K562 (cell line): ENCODE measurements around the gene PAEP. TPM values are rescaled to one million over a fixed set of nuclear protein-coding genes. Genes with fewer than 3 reads are reported as not detected.
A peak's percentile ranks its signal among the peaks of the same experiment; 100 is the strongest.

Experiments
- EP300 ChIP-seq: IDR thresholded peaks from 2 replicates; pipeline ENCODE4 v1.6.1; 2012; ENCODE audit warnings: low read length, improper control_type of control experiment
- JUN ChIP-seq, 2 experiments: sonication (generic) in 1 of 2; formaldehyde crosslinking in 1 of 2; IDR thresholded peaks; 2 replicates each; pipeline versions ENCODE4 v1.6.1 to v1.8.0; 2012 to 2022; ENCODE audit warnings: borderline replicate concordance in 2 of 2, mild to moderate bottlenecking in 2 of 2, improper control_type of control experiment in 1 of 2, low read depth in 1 of 2, low read length in 1 of 2, missing genetic modification reagents in 1 of 2
- JUND ChIP-seq, 2 experiments: IDR thresholded peaks; 2 replicates in 1 of 2; 3 replicates in 1 of 2; pipeline ENCODE4 v1.6.1; 2011; ENCODE audit warnings: borderline replicate concordance in 2 of 2, low read depth in 2 of 2, low read length in 2 of 2, improper control_type of control experiment in 1 of 2, missing biosample characterization in 1 of 2, missing genetic modification characterization in 1 of 2, missing genetic modification reagents in 1 of 2
- MAX ChIP-seq: sonication (generic); formaldehyde crosslinking; IDR thresholded peaks from 2 replicates; pipeline ENCODE4 v1.9.0; 2022; ENCODE audit warnings: mild to moderate bottlenecking, missing genetic modification reagents
- MEF2A ChIP-seq: IDR thresholded peaks from 2 replicates; pipeline ENCODE4 v1.6.1; 2011; ENCODE audit warnings: low read depth, mild to moderate bottlenecking, low read length, moderate library complexity; ENCODE audit not compliant: control insufficient read depth
- MTA3 ChIP-seq: fragments of 450-650 bp; formaldehyde crosslinking; IDR thresholded peaks from 2 replicates; pipeline ENCODE4 v1.6.1; 2017; ENCODE audit warnings: mild to moderate bottlenecking, borderline replicate concordance
- RCOR1 ChIP-seq, 2 experiments: IDR thresholded peaks; 2 replicates each; pipeline ENCODE4 v1.6.1; 2012; ENCODE audit warnings: low read depth in 2 of 2, low read length in 2 of 2, borderline replicate concordance in 1 of 2, improper control_type of control experiment in 1 of 2
- RHOXF2B ChIP-seq: fragments of 250-450 bp; sonication (Bioruptor Pico); conservative IDR thresholded peaks from 2 replicates; pipeline ENCODE4 v1.5.1; 2021
- SREBF2 ChIP-seq: sonication (generic); formaldehyde crosslinking; IDR thresholded peaks from 2 replicates; pipeline ENCODE4 v1.4.0; 2020; ENCODE audit warnings: mild to moderate bottlenecking, missing genetic modification reagents
- TOE1 ChIP-seq, 2 experiments: fragments of 450-650 bp in 1 of 2; sonication (generic) in 1 of 2; formaldehyde crosslinking in 1 of 2; IDR thresholded peaks; 2 replicates each; pipeline versions ENCODE4 v1.7.1 to v1.8.0; 2016 to 2022; ENCODE audit warnings: borderline replicate concordance in 2 of 2, mild to moderate bottlenecking in 2 of 2, antibody characterized with exemption in 1 of 2, inconsistent platforms in 1 of 2, low read depth in 1 of 2, missing genetic modification reagents in 1 of 2, moderate library complexity in 1 of 2
- YY1 ChIP-seq, 3 experiments: IDR thresholded peaks; 2 replicates each; pipeline ENCODE4 v1.6.1; 2011; ENCODE audit warnings: low read length in 2 of 3, mild to moderate bottlenecking in 2 of 3, moderate library complexity in 2 of 3, borderline replicate concordance in 1 of 3, control low read depth in 1 of 3, low read depth in 1 of 3; ENCODE audit not compliant: insufficient read depth in 3 of 3, insufficient replicate concordance in 2 of 3, control insufficient read depth in 1 of 3, insufficient read length in 1 of 3; ENCODE audit errors: extremely low read depth in 1 of 3
- ZC3H11A ChIP-seq: IDR thresholded peaks from 2 replicates; pipeline ENCODE4 v1.6.1; 2012; ENCODE audit warnings: low read depth, low read length, improper control_type of control experiment
- ZSCAN32 ChIP-seq: fragments of 450-650 bp; formaldehyde crosslinking; IDR thresholded peaks from 2 replicates; pipeline ENCODE4 v1.4.0; 2020; ENCODE audit warnings: mild to moderate bottlenecking, moderate library complexity
- polyA plus RNA-seq, 8 experiments: library from polyadenylated mRNA; depleted of rRNA in 4 of 8; stranded (reverse) in 5 of 8; unstranded in 3 of 8; fragments of >200 nt; fragmentation: Nextera tagmentation in 2 of 8; fragmentation: Illumina TruSeq in 1 of 8; extraction: Ambion mirVana in 2 of 8; extraction: Trizol in 1 of 8; gene quantifications; 2 replicates each; pipeline versions ENCODE4 v1.2.1 to v1.2.3, GENCODE V29; 2011 to 2014; ENCODE audit warnings: inconsistent platforms in 1 of 8, missing spikeins in 1 of 8
- total RNA-seq, 7 experiments: library from RNA; depleted of rRNA in 6 of 7; stranded (reverse); fragments of >200 nt in 6 of 7; fragmentation: Illumina TruSeq in 2 of 7; extraction: Trizol in 2 of 7; gene quantifications; 2 replicates each; pipeline versions ENCODE4 v1.2.1 to v1.2.3, GENCODE V29; 2011 to 2021; ENCODE audit warnings: low replicate concordance in 1 of 7

Gene PAEP
- total and polyA plus RNA-seq, 9 of the 15 experiments (the other 6 are each of a cell fraction or from before 2014, with no cell fraction given): 0.22 to 4.5 (median 0.58) TPM

GRCh38 chr9:135587658-135588057 lies 26.1 kb downstream of the PAEP start (continued):
- TF ChIP-seq EP300: no peak
- TF ChIP-seq MTA3: no peak
- TF ChIP-seq MEF2A: no peak
- peak; percentile 25; the same call in 1 of the 2 replicates for TF ChIP-seq TOE1 (IDR thresholded peaks at IDR 0.05; ENCODE audit: borderline replicate concordance)
- no peak for TF ChIP-seq TOE1 (CRISPR knock-in tag; IDR thresholded peaks at IDR 0.05; ENCODE audit: borderline replicate concordance, low read depth)
- TF ChIP-seq MAX (CRISPR knock-in tag): 0 out of 2 replicates have a peak, but pooled peaks have one; percentile 42
- TF ChIP-seq YY1 (IDR thresholded peaks at IDR 0.05; ENCODE audit: borderline replicate concordance in 1 of 3, control insufficient read depth in 1 of 3, extremely low read depth in 1 of 3, insufficient read depth in 3 of 3, insufficient read length in 1 of 3, insufficient replicate concordance in 2 of 3, low read depth in 1 of 3, low read length in 2 of 3): no peak
- TF ChIP-seq ZC3H11A: no peak
- TF ChIP-seq RCOR1 (IDR thresholded peaks at IDR 0.05; ENCODE audit: borderline replicate concordance in 1 of 2, low read depth in 2 of 2, low read length in 2 of 2): no peak
- TF ChIP-seq SREBF2: no peak
- no peak for TF ChIP-seq ZSCAN32 (CRISPR knock-in tag)
- TF ChIP-seq JUND (IDR thresholded peaks at IDR 0.05; ENCODE audit: borderline replicate concordance, low read depth, low read length): peak; percentile 87
- peak; percentile 61; the same call in 1 of the 3 replicates for TF ChIP-seq JUND (tag; IDR thresholded peaks at IDR 0.05; ENCODE audit: borderline replicate concordance, low read depth, low read length)
- TF ChIP-seq RHOXF2B (CRISPR knock-in tag): no peak
- peak; percentile 56; the same call in 1 of the 2 replicates for TF ChIP-seq JUN (IDR thresholded peaks at IDR 0.05; ENCODE audit: borderline replicate concordance, low read depth, low read length)
- TF ChIP-seq JUN (CRISPR knock-in tag; IDR thresholded peaks at IDR 0.05; ENCODE audit: borderline replicate concordance): no peak
- TF ChIP-seq, all 486 proteins: peak for 15
